Trophoblast cell (in vitro differentiated cells and primary cell): ENCODE measurements around the gene TOP3A.

Experiments used
- DNase-seq, 2 donors: peaks; one replicate each; pipeline ENCODE4 v3.0.0-alpha.2; 2016
- H2AFZ ChIP-seq: 2 replicates; pipeline ENCODE4 v1.6.1; 2013; ENCODE audit warnings: low read length, moderate library complexity, mild to moderate bottlenecking; ENCODE audit not compliant: insufficient read depth, poor library complexity
- H2AK5ac ChIP-seq: 2 replicates; pipeline ENCODE4 v1.6.1; 2013; ENCODE audit warnings: mild to moderate bottlenecking, low read length
- H2BK120ac ChIP-seq: 2 replicates; pipeline ENCODE4 v1.6.1; 2013; ENCODE audit warnings: low read length, mild to moderate bottlenecking, moderate library complexity; ENCODE audit not compliant: insufficient read depth, poor library complexity
- H2BK12ac ChIP-seq: 2 replicates; pipeline ENCODE4 v1.6.1; 2013; ENCODE audit warnings: mild to moderate bottlenecking, low read length, moderate library complexity
- H2BK5ac ChIP-seq: 2 replicates; pipeline ENCODE4 v1.6.1; 2013; ENCODE audit warnings: low read length, low read depth, moderate library complexity, mild to moderate bottlenecking; ENCODE audit not compliant: poor library complexity
- H3K14ac ChIP-seq: 2 replicates; pipeline ENCODE4 v1.6.1; 2013; ENCODE audit warnings: mild to moderate bottlenecking, low read length
- H3K18ac ChIP-seq: 2 replicates; pipeline ENCODE4 v1.6.1; 2013; ENCODE audit warnings: mild to moderate bottlenecking, low read length
- H3K23ac ChIP-seq: 2 replicates; pipeline ENCODE4 v1.6.1; 2013; ENCODE audit warnings: low read length
- H3K27ac ChIP-seq: 2 replicates; pipeline ENCODE4 v1.5.1; 2013; ENCODE audit warnings: low read depth, mild to moderate bottlenecking, inconsistent platforms, low read length, moderate library complexity
- H3K27me3 ChIP-seq: 2 replicates; pipeline ENCODE4 v1.6.1; 2013; ENCODE audit warnings: inconsistent platforms, mild to moderate bottlenecking, low read length, moderate library complexity; ENCODE audit not compliant: insufficient read depth
- H3K36me3 ChIP-seq, 2 experiments: 1 replicate in 1 of 2; 2 replicates in 1 of 2; pipeline ENCODE4 v1.6.1; 2013; ENCODE audit warnings: low read length in 2 of 2, mild to moderate bottlenecking in 2 of 2, moderate library complexity in 1 of 2; ENCODE audit not compliant: insufficient read depth in 2 of 2, control insufficient read depth in 1 of 2
- H3K4ac ChIP-seq: 2 replicates; pipeline ENCODE4 v1.6.1; 2013; ENCODE audit warnings: low read depth, mild to moderate bottlenecking, low read length, moderate library complexity
- H3K4me1 ChIP-seq, 2 experiments: 1 replicate in 1 of 2; 2 replicates in 1 of 2; pipeline ENCODE4 v1.6.1; 2013; ENCODE audit warnings: low read length in 2 of 2, mild to moderate bottlenecking in 2 of 2, moderate library complexity in 1 of 2; ENCODE audit not compliant: insufficient read depth in 2 of 2, control insufficient read depth in 1 of 2
- H3K4me2 ChIP-seq: 2 replicates; pipeline ENCODE4 v1.6.1; 2013; ENCODE audit warnings: inconsistent platforms, mild to moderate bottlenecking, low read length, moderate library complexity
- H3K4me3 ChIP-seq: 2 replicates; pipeline ENCODE4 v1.5.1; 2013; ENCODE audit warnings: mild to moderate bottlenecking, low read depth, low read length, inconsistent platforms
- H3K79me1 ChIP-seq: one replicate; pipeline ENCODE4 v1.6.1; 2013; ENCODE audit warnings: low read length
- H3K79me2 ChIP-seq: 2 replicates; pipeline ENCODE4 v1.6.1; 2013; ENCODE audit warnings: low read length, mild to moderate bottlenecking; ENCODE audit not compliant: control insufficient read depth, insufficient read depth, poor library complexity
- H3K9ac ChIP-seq: 2 replicates; pipeline ENCODE4 v1.6.1; 2013; ENCODE audit warnings: mild to moderate bottlenecking, low read length
- H3K9me3 ChIP-seq: 2 replicates; pipeline ENCODE4 v1.6.1; 2013; ENCODE audit warnings: low read depth, mild to moderate bottlenecking, control low read depth, inconsistent platforms, low read length; ENCODE audit not compliant: insufficient read depth
- H4K12ac ChIP-seq: 2 replicates; pipeline ENCODE4 v1.6.1; 2013; ENCODE audit warnings: low read depth, mild to moderate bottlenecking, low read length, moderate library complexity
- H4K8ac ChIP-seq: 2 replicates; pipeline ENCODE4 v1.6.1; 2013; ENCODE audit warnings: low read depth, mild to moderate bottlenecking, low read length, moderate library complexity
- H4K91ac ChIP-seq: one replicate; pipeline ENCODE4 v1.6.1; 2013; ENCODE audit warnings: low read depth, mild to moderate bottlenecking, low read length, moderate library complexity
- WGBS: extraction: QIAGEN DNeasy Blood & Tissue Kit; methylation state at CpG from one replicate; pipeline ENCODE4 v1.1.7; 2013; ENCODE audit warnings: missing lambda C conversion rate; ENCODE audit not compliant: insufficient read length, insufficient coverage; ENCODE audit errors: extremely low coverage; 5-methylcytosine and 5-hydroxymethylcytosine counted together

Gene TOP3A

DNA sequence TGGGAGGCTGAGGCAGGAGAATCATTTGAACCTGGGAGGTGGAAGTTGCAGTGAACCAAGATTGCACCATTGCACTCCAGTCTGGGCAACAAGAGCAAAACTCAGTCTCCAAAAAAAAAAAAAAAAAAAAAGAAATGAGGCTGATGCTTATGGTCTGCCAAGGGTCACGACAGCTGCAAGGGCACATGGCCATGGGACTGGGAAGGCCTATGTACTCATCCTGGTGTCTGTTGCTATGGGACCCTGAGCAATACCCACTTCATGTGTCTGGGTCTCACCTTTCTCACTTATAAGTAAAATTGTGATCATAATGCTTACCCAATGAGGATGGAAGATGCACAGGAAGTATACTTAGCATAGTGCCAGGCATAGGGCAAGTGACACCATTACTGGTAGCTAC, 37.7 kb downstream of the TOP3A start:
- H3K4me1 ChIP-seq, result no peaks in the 10 kb centered on the region
- no peak overlapping the region for H2AK5ac ChIP-seq
- no peaks in the 10 kb centered on the region for H3K9me3 ChIP-seq
- H4K91ac ChIP-seq, result no peak overlapping the region
- no peak overlapping the region for H3K4me3 ChIP-seq
- no peak overlapping the region for H2BK12ac ChIP-seq
- H3K4ac ChIP-seq, result no peak overlapping the region
- H3K79me2 ChIP-seq, result no peaks in the 10 kb centered on the region
- H2AFZ ChIP-seq, result no peak overlapping the region
- H3K79me1 ChIP-seq, result no peaks in the 10 kb centered on the region
- H3K18ac ChIP-seq, result no peak overlapping the region
- no peak overlapping the region for H4K12ac ChIP-seq
- DNase-seq, result no peak
- WGBS, result no CpG with 5 or more reads among the region's 1 CpG
- no peak overlapping the region for H3K14ac ChIP-seq
- no peak overlapping the region for H3K27ac ChIP-seq
- no peak overlapping the region for H3K4me2 ChIP-seq
- H2BK120ac ChIP-seq, result no peak overlapping the region
- H3K36me3 ChIP-seq, result peaks cover 59 to 69% of the 10 kb centered on the region in 2 experiments
- H3K9ac ChIP-seq, result no peak overlapping the region
- H2BK5ac ChIP-seq, result no peak overlapping the region
- H3K27me3 ChIP-seq, result no peaks in the 10 kb centered on the region
- H3K23ac ChIP-seq, result no peak overlapping the region
- no peak overlapping the region for H4K8ac ChIP-seq

DNA sequence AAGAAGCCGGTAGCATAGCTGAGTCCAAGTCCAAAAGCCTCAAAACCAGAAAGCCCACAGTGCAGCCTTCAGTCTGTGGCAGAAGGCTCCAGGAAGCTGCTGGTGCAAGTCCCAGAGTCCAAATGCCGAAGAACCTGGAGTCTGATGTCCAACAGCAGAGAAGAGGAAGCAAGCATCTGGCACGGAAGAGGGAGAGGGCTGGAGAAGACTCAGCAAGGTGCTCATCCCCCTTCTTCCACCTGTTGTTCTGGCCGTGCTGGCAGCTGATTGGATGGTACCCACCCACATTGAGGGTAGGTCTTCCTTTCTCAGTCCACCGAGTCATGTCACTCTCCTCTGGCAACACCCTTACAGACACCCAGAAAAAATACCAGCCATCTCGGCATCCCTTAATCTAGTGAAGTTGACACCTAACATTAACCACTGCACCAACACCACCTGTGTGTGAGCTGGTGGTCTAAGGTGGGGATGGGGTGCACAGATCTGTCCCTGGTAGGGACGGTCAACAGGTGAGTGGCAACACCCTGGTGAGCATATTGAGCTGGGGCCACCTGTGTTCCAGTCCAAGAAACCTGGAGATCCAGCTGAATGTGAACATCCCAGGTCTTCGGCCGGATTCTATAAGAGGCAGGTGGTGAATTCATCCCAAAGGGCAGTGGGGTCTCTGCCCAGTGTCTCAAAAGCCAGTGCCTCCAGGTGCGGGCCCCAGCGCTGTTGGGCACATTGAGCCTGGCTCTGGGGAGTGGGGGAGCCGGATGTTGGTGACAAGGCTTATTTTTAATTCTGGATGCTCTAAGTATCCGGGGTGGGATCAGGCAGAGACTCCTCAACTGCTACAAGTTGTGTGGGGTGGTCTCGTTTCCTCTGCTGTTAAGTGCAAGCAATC, 44.5 kb downstream of the TOP3A start:
- H2BK5ac ChIP-seq, result no peak overlapping the region
- H3K27ac ChIP-seq, result no peak overlapping the region
- H3K79me1 ChIP-seq, result no peaks in the 10 kb centered on the region
- H3K27me3 ChIP-seq, result no peaks in the 10 kb centered on the region
- H2BK120ac ChIP-seq, result no peak overlapping the region
- H2AK5ac ChIP-seq, result no peak overlapping the region
- H3K9me3 ChIP-seq, result no peaks in the 10 kb centered on the region
- peaks cover 5 to 8% of the 10 kb centered on the region in 2 experiments for H3K4me1 ChIP-seq
- no CpG with 5 or more reads among the region's 14 CpGs for WGBS
- peaks cover 20 to 29% of the 10 kb centered on the region in 2 experiments for H3K36me3 ChIP-seq
- no peak overlapping the region for H2AFZ ChIP-seq
- H3K4me2 ChIP-seq, result no peak overlapping the region
- no peak for DNase-seq
- H4K91ac ChIP-seq, result no peak overlapping the region
- no peak overlapping the region for H4K8ac ChIP-seq
- H4K12ac ChIP-seq, result no peak overlapping the region
- H2BK12ac ChIP-seq, result no peak overlapping the region
- H3K14ac ChIP-seq, result no peak overlapping the region
- no peak overlapping the region for H3K9ac ChIP-seq
- H3K79me2 ChIP-seq, result no peaks in the 10 kb centered on the region
- no peak overlapping the region for H3K4me3 ChIP-seq
- no peak overlapping the region for H3K18ac ChIP-seq
- no peak overlapping the region for H3K23ac ChIP-seq
- H3K4ac ChIP-seq, result no peak overlapping the region

DNA sequence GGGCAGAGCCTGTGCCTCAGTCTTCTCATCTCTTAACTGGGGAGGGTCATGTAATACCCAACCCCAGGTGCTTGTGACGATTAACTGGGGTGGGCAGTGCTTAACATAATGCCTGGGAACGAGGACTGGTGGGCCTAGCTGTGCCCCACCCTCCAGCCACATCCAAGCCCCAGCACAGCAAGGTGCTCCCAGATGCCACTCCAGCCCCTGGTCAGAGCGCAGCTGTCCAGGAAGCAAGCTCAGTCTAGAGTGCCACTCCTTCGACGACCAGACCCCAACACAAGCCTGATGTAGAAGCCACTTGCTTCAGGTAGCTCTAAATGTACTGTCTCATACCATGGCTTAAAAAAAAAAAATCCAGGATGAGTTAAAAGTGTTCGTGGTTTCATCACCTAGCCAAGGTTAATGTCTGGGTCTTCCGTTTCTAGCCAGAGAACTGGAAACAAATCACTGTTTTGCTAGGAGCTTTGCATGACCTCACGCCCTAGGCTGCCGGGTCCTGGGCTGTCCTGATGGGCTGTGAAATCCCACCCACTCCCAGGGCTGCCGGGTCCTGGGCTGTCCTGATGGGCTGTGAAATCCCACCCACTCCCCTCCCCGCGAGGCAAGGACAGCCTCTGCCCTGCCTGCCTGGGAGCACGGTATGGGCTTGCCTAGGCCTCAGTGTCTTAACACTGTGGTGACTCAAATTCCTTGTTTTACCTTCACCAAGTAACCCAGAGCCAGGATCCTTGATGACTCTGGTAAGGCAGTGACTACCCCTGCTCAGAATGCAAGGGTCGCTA, 46.7 kb downstream of the TOP3A start:
- Histone ChIP-seq H2BK5ac (no peak overlapping the region), H4K91ac (no peak overlapping the region), H3K27me3 (no peaks in the 10 kb centered on the region), H2AK5ac (no peak overlapping the region), H2BK12ac (no peak overlapping the region), H4K12ac (no peak overlapping the region), H3K9me3 (no peaks in the 10 kb centered on the region), H3K4me1 (peaks cover 5 to 8% of the 10 kb centered on the region in 2 experiments), H3K4me2 (no peak overlapping the region), H4K8ac (no peak overlapping the region), H3K14ac (no peak overlapping the region), H3K4me3 (no peak overlapping the region), H3K18ac (no peak overlapping the region), H3K23ac (no peak overlapping the region), H3K4ac (no peak overlapping the region), H2AFZ (no peak overlapping the region), H3K79me1 (no peaks in the 10 kb centered on the region), H2BK120ac (no peak overlapping the region), H3K9ac (no peak overlapping the region), H3K27ac (peak overlapping the region; percentile 26), H3K36me3 (peaks cover 30 to 34% of the 10 kb centered on the region in 2 experiments), H3K79me2 (no peaks in the 10 kb centered on the region)
- WGBS, result no CpG with 5 or more reads among the region's 14 CpGs
- DNase-seq, result peak in 1 of 2 donors; percentile 23

DNA sequence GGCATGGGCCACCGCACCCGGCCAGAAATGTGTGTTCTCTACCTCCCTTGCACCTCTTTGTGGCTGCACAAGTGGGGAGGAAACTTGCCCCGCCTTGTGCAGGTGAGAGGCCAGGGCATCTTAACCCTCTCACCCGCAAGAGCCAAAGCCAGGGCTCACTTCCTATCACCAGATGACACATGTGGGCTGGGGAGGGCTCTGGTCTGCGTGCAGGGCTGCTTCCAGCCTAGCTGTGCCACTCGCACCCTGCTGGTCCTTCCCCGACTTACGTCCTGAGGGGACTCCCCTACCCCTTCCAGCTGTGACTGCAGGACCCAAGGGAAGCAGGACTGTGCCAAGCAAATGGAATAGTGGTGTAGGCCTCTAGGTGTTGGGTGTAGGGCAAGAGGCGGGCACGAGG, 47.4 kb downstream of the TOP3A start:
- Histone ChIP-seq H3K36me3 (peaks cover 33 to 34% of the 10 kb centered on the region in 2 experiments), H2BK12ac (no peak overlapping the region), H3K4me1 (peaks cover 5 to 8% of the 10 kb centered on the region in 2 experiments), H3K4me3 (no peak overlapping the region), H4K91ac (no peak overlapping the region), H3K27ac (no peak overlapping the region), H4K12ac (no peak overlapping the region), H3K9me3 (no peaks in the 10 kb centered on the region), H3K27me3 (no peaks in the 10 kb centered on the region), H3K18ac (no peak overlapping the region), H4K8ac (no peak overlapping the region), H2AFZ (no peak overlapping the region), H3K23ac (no peak overlapping the region), H3K79me2 (no peaks in the 10 kb centered on the region), H2BK5ac (no peak overlapping the region), H3K14ac (no peak overlapping the region), H2BK120ac (no peak overlapping the region), H2AK5ac (no peak overlapping the region), H3K4ac (no peak overlapping the region), H3K9ac (no peak overlapping the region), H3K4me2 (no peak overlapping the region), H3K79me1 (no peaks in the 10 kb centered on the region)
- DNase-seq, result no peak
- WGBS, result no CpG with 5 or more reads among the region's 10 CpGs
